Right cardiac atrium (tissue), 5 donors: ENCODE data around the gene TLE7. TPM values are rescaled to one million over a fixed set of nuclear protein-coding genes. Genes with fewer than 3 reads are reported as not detected.

Source experiments
- ATAC-seq, 2 donors: fragments of 200-7000 bp; cut with Tn5 transposase; one replicate each; pipeline versions ENCODE4 v1.8.0 to v1.9.1; 2020; ENCODE audit warnings: moderate library complexity in 2 of 2, mild to moderate bottlenecking in 1 of 2
- DNase-seq, 3 donors: peaks; one replicate each; pipeline ENCODE4 v3.0.0-alpha.2; 2020
- H3K27ac ChIP-seq: one replicate; pipeline ENCODE4 v1.5.1; 2013; ENCODE audit warnings: mild to moderate bottlenecking, low read length, control low read depth, moderate library complexity
- H3K27me3 ChIP-seq: one replicate; pipeline ENCODE4 v1.6.1; 2013; ENCODE audit not compliant: control insufficient read depth, insufficient read depth
- H3K4me1 ChIP-seq: one replicate; pipeline ENCODE4 v1.6.1; 2013; ENCODE audit warnings: low read length; ENCODE audit not compliant: control insufficient read depth, insufficient read depth
- H3K4me3 ChIP-seq: one replicate; pipeline ENCODE4 v1.5.1; 2013; ENCODE audit warnings: low read length, control low read depth
- H3K9me3 ChIP-seq: one replicate; pipeline ENCODE4 v1.6.1; 2013; ENCODE audit warnings: low read length; ENCODE audit not compliant: control insufficient read depth
- WGBS: extraction: QIAGEN DNeasy Blood & Tissue Kit; methylation state at CpG from one replicate; pipeline ENCODE4 v1.1.7; 2013; 5-methylcytosine and 5-hydroxymethylcytosine counted together
- intact Hi-C, 4 donors: fragments of 100-400 bp; cut with DNase I; formaldehyde crosslinking; loops; one replicate each; pipeline versions ENCODE4 v1.11.0 to v1.14.0; 2022 to 2023
- polyA plus RNA-seq: library from polyadenylated mRNA; stranded (reverse); fragments of 200-250 nt; gene quantifications from one replicate; pipeline ENCODE4 v1.2.3, GENCODE V29; 2013
- total RNA-seq, 4 donors: library from RNA; stranded (reverse); fragmentation: NEBNext Ultra II Directional; extraction: Animal tissue kit (Norgen Biotek cat#: 25700); gene quantifications; one replicate each; pipeline ENCODE4 v1.2.1, GENCODE V29; 2021
- donor health status: healthy with polysubstance abuse.
- donor health status: DM: no; HTN: yes; CAD: no.
- donor health status: DM: no; HTN: no; CAD: no.
- donor health status: DM: no; HTN: yes; CAD: no; lungs with severe emphysema.
- donor health status: DM: yes; HTN: yes; CAD: no.

Gene TLE7
- total and polyA plus RNA-seq, 5 donors, result not detected

DNA sequence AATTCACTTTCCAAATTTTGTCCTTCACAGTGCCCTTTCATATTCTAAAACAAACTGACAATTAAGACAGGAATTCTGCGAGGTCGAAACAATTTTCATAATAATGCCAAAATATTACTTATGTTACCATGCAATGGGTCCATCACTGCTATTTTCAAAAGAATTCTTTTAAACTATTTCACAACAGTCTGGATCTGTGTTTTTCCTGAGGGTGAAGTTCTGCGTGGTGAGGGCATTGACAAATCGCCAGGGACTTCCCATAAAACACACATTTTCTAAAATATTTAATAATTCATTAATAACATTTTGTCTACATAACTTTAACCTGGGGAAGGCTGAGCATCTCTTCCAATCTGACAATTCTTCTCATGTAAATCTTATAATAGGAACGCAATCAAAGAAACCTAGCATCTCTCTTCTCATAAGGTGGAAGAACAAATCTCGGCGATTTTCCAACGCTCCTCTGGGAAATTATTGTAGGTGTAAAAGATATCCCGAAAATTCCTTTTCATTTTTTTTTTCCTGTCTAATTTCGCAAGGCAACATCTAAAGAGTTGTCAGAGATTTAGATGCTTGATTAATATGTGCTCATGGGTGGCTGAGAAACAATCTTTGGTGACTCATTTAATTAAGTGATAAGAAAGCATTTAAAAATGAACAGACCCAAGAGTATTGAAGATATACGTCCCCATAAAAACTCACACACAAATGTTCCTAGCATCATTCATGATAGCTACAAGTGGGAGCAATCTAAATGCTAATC, 41.9 kb downstream of the TLE7 start:
- Histone ChIP-seq H3K27me3 (no peaks in the 10 kb centered on the region), H3K4me3 (no peak overlapping the region), H3K9me3 (no peaks in the 10 kb centered on the region), H3K4me1 (no peaks in the 10 kb centered on the region), H3K27ac (no peak overlapping the region)
- DNase-seq (no peak), ATAC-seq (no peak)
- intact Hi-C loops, result no loop called here
- 79% methylated on average over 11 of the region's 11 CpGs for WGBS

DNA sequence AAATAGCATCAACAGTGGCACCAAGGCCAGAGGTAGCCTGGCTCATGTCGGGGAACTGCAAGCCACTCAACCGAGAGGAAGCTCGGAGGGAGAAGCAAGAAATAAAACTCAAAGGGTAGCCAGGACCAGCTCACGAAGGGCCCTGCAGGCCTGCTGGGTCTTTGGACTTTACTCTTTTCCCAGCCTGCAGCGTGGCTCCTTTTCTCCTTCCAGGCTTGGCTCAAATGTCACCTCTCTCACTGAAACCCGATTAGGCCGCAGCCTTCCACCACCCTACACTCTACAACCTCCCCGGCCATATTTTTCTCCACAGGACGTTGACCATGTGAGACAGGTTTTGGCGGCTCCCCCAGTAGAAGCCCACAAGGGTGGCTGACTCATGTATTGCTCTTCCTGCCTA, 45.3 kb downstream of the TLE7 start:
- DNase-seq (no peak), ATAC-seq (no peak)
- Histone ChIP-seq H3K27me3 (no peaks in the 10 kb centered on the region), H3K9me3 (no peaks in the 10 kb centered on the region), H3K27ac (no peak overlapping the region), H3K4me1 (no peaks in the 10 kb centered on the region), H3K4me3 (no peak overlapping the region)
- WGBS, result 67% methylated on average over 10 of the region's 10 CpGs
- intact Hi-C loops, result no loop called here

DNA sequence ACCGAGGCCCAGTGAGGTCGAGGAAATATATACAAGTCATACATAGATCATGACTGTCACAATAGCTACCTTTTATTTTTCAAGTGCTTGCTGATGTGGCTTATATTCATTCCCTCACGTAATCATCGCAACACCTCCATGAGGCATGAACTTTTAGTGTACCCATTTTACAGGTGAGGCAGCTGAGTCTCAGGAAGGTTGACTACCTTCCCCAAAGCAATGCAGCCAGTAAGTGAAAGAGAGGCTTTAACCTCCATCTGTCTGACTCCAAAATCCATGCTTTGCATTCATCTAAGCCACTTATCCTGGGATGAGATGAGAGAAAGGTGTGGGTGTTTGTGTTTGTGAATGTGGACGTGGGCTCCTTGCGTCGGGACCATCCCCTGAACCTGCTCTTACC, 52.5 kb downstream of the TLE7 start:
- Histone ChIP-seq H3K27me3 (no peaks in the 10 kb centered on the region), H3K27ac (no peak overlapping the region), H3K4me1 (no peaks in the 10 kb centered on the region), H3K9me3 (no peaks in the 10 kb centered on the region), H3K4me3 (no peak overlapping the region)
- DNase-seq (no peak), ATAC-seq (no peak)
- intact Hi-C loops, result no loop called here
- 75% methylated on average over 7 of the region's 7 CpGs for WGBS

DNA sequence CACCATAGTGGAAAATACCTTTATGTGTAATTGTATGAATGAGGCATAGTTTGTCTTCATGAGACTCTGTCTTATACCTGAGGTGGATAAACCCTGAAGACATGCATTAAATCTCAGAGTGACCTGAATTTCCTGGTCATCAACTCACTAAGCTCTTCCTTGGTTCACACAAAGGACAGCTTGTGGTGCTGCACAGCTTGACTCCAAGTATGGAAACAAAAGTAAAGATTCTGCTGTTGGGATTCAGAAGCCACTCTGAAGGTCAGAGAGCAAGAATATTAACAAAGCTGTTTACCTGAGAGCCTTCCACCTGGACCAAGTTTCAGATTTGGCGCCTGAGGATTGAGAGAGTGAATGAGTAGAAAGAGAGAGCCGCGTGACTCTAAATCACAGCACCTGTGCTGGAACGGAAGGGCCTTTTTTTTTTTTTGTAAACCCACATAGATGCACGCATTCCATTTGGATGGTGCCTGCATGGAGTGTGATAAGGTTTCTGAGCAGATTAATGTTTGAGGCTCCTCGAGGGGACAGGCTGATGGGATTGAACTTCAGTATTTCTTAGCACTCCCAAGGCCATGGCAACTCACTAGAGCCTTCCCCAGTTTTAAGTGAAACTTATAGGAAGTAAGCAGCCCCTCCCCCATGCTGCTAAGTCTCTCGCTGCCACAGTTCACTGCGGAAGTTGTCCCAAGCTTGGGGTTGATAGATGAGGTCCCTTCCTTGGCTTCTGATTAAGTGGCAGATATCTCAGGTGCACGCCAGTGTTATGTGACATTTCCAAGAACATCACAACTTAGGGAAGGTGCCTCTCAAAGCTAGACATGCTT, 54.6 kb downstream of the TLE7 start:
- no peak for DNase-seq
- no peak for ATAC-seq
- H3K27me3 ChIP-seq, result no peaks in the 10 kb centered on the region
- H3K9me3 ChIP-seq, result no peaks in the 10 kb centered on the region
- H3K27ac ChIP-seq, result no peak overlapping the region
- no peak overlapping the region for H3K4me3 ChIP-seq
- intact Hi-C loops, result no loop called here
- 13% methylated on average over 9 of the region's 9 CpGs for WGBS
- H3K4me1 ChIP-seq, result no peaks in the 10 kb centered on the region

DNA sequence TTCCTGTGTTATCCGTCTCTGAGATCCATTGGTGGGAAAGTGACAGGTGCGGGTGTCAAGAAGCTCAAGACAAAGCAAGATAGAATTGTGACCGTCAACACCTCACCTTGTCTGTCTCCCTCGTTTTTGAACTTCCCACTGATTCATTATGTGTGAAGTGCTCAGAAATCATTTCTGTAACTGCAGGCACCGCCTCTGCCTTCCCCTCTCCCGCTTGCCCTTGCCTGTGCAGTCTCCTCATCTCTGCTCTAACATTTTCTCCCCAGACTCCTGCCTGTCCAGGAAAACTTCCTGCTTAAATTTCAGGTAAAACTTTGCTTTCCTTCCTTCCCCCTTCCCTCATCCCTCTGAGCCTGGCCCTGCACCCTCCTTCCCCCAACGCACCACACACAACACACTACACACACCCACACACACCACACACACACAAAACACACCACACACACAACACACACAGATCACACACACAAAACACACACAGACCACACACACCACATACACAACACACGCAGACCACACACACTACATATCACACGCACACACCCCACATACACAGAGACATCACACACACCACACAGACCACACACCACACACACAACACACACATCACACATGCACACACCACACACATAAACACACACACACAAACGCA, 57.7 kb downstream of the TLE7 start:
- H3K4me3 ChIP-seq, result no peak overlapping the region
- H3K9me3 ChIP-seq, result no peaks in the 10 kb centered on the region
- intact Hi-C loops, result no loop called here
- no peaks in the 10 kb centered on the region for H3K4me1 ChIP-seq
- no peak overlapping the region for H3K27ac ChIP-seq
- DNase-seq (no peak), ATAC-seq (no peak)
- H3K27me3 ChIP-seq, result no peaks in the 10 kb centered on the region
- 49% methylated on average over 10 of the region's 10 CpGs for WGBS

DNA sequence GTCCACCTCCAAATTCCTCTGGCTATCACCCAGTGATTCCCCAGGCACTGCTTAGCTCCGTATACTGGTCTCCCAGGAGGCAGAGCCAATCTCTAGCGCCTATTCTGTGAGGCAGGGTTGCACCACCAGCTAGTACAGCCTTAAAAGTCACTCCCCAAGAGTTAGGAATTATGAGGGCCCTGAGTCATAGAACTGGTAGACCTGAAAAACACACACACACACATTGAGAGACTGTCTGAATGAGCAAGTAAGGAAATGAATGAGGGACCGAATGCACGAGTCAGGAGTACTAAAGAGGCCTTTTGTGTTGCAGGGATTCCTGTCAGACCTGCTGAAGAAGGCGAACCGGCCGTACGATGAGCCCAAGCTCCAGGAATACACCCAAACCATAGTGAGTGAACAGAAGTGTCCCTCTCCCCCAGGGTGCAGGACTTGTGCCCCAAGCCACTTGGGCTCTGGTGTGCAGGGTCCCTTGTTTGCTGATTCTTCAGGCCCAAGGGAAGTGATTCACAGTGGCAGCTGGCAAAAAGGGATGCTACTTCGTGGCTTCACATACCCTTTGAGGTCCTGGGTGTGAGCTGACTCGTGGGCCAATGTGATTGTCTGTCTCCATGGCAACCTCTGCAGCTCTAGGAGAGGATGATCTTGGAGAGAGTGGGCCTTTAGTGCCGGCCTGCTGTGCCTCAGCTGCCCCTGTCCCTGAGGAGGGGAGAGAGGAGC, 58.6 kb downstream of the TLE7 start:
- Histone ChIP-seq H3K27ac (no peak overlapping the region), H3K4me3 (no peak overlapping the region), H3K27me3 (no peaks in the 10 kb centered on the region), H3K4me1 (no peaks in the 10 kb centered on the region), H3K9me3 (no peaks in the 10 kb centered on the region)
- ATAC-seq (no peak), DNase-seq (no peak)
- intact Hi-C loops, result no loop called here
- WGBS, result 65% methylated on average over 11 of the region's 11 CpGs

DNA sequence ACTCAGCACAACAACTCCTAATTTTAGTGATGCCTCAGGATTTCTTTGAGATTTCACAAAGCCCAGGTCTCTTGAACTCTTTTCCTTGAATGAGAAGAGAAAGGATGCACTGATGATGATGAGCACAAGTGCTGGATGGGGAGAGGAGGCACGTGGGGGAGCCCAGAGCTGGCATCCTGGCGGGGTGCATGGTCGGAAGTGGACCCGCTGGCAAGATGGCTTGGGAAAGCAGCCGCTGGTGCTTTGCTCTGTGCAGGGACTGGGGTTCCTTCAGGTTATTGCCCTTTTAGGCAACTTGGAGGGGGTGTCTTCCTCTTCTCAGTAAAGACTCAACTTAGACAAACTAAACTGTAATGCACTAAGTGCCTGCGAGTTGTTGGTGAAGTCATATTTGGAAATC, 61.0 kb downstream of the TLE7 start:
- intact Hi-C loops, result no loop called here
- no peak for DNase-seq
- no peaks in the 10 kb centered on the region for H3K9me3 ChIP-seq
- ATAC-seq, result no peak
- H3K27ac ChIP-seq, result no peak overlapping the region
- WGBS, result 61% methylated on average over 6 of the region's 6 CpGs
- no peak overlapping the region for H3K4me3 ChIP-seq
- no peaks in the 10 kb centered on the region for H3K27me3 ChIP-seq
- H3K4me1 ChIP-seq, result no peaks in the 10 kb centered on the region

Other genes with a start within 250 kb of the TLE7 start
- gene HYDIN, start 211.3 kb downstream of the TLE7 start, total RNA-seq, result 1 to 10 TPM; 1.5 to 2.3 (median 2.1) TPM
- gene HYDIN, start 211.3 kb downstream of the TLE7 start, polyA plus RNA-seq, result 0.57 TPM
- gene CMTR2, start 152.7 kb downstream of the TLE7 start, total RNA-seq, result 10 to 100 TPM; 11.2 to 12.6 (median 12.3) TPM
- 4.0 TPM for gene CMTR2, start 152.7 kb downstream of the TLE7 start, polyA plus RNA-seq
- gene CALB2, start 83.3 kb downstream of the TLE7 start, total RNA-seq, result 1 to 10 TPM; 1.7 to 3.3 (median 2.6) TPM
- gene CALB2, start 83.3 kb downstream of the TLE7 start, polyA plus RNA-seq, result 0.95 TPM
- 1 to 10 TPM; 6.7 to 8.6 (median 7.8) TPM for gene ZNF23, start 20.2 kb upstream of the TLE7 start, total RNA-seq
- gene ZNF23, start 20.2 kb upstream of the TLE7 start, polyA plus RNA-seq, result 6.8 TPM
- gene ZNF19, start 47.3 kb upstream of the TLE7 start, total RNA-seq, result 1 to 10 TPM; 2.3 to 4.0 (median 3.2) TPM
- gene ZNF19, start 47.3 kb upstream of the TLE7 start, polyA plus RNA-seq, result 1.7 TPM
- not detected for gene CHST4, start 84.4 kb upstream of the TLE7 start, total RNA-seq
- gene CHST4, start 84.4 kb upstream of the TLE7 start, polyA plus RNA-seq, result not detected
- under 1 TPM in 1 of 4 donors, not detected in 3; 0.08 TPM for gene TAT, start 135.0 kb upstream of the TLE7 start, total RNA-seq
- 0.02 TPM for gene TAT, start 135.0 kb upstream of the TLE7 start, polyA plus RNA-seq
- gene MARVELD3, start 184.1 kb upstream of the TLE7 start, total RNA-seq, result not detected
- 0.02 TPM for gene MARVELD3, start 184.1 kb upstream of the TLE7 start, polyA plus RNA-seq